ENCODE measurements around the gene HLA-DMB. TPM values are rescaled to one million over a fixed set of nuclear protein-coding genes. Genes with fewer than 3 reads are reported as not detected.
"Not testable (repeated sequence)": the region's sequence is repeated elsewhere in the genome, so short reads cannot be mapped to it uniquely, and the experiment has no call there.

Gene HLA-DMB
- total RNA-seq, 8 experiments from 2014 or later, result 0.14 to 1.1 (median 0.34) TPM

DNA sequence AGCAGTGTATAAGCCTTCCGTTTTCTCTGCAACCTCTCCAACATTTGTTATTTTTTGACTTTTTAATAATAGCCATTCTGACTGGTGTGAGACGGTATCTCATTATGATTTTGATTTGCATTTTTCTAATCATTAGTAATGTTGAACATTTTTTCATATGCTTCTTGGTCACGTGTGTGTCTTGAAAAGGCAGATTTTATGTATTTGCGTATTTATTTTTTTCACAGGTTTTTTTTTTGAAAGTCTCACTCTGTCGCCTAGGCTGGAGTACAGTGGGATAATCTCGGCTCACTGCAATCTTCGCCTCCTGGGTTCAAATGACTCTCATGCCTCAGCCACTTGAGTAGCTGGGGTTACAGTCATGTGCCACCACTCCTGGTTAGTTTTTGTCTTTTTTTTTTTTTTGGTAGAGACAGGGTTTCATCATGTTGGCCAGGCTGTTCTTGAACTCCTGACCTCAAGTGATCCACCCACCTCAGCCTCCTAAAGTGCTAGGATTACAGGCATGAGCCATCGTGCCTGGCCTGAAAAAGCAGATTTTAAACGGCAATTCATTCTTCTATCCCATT lies 1.8 kb upstream of the HLA-DMB start:
- in situ Hi-C loops (cut with MboI; ENCODE audit: low pct_unique_long_range_greater_than_20kb in 2 of 9, low sequenced_read_pairs in 9 of 9, unreplicated experiment in 9 of 9), result loop anchor here in 1 of 9 experiments (10.0 kb wide), 1 partner anchor 58 kb away; no protein-coding TSS in a partner anchor
- 58 to 91% (median 80%) methylated on average over 5 to 9 of the region's 9 CpGs for WGBS, 10 experiments
- not testable (repeated sequence) for H3K4me1 ChIP-seq (replicated peaks in 1 of 2); ATAC-seq (replicated peaks in 6 of 8); H3K4me3 ChIP-seq; H3K27ac ChIP-seq

DNA sequence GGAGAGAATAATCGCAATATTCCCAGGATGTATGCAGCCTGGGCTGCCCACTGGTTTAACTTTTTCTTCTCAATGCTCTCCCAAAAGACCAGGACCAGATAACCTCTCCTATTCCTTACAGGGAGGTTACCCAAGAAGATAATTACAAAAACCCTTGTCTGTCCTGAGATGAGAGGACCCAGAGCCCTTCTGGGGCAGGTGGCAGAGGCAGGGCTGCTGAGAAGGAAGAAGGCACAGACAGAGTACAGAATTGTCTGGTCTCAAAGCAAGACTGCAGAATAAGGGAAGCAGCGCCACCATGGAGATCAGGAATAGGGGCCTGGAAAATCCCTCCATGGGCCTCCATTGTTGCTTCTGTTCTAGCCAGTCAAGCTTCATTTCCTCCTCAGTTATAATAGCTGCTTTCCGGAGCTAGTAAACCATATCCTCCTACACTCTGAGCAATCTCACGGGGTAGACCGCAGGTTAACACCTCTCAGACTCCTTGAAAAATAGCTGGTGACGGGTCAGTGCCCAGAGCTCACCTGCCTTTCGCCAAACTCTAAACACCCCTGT lies 463 bp upstream of the HLA-DMB start:
- ATAC-seq (replicated peaks in 6 of 8), result peak in 5 of 8 experiments; percentile 3 to 11 (median 10)
- H3K27ac ChIP-seq, result no peak overlapping the region
- 30 to 100% (median 76%) methylated on average over 1 to 7 of the region's 7 CpGs for WGBS, 10 experiments
- in situ Hi-C loops (cut with MboI; ENCODE audit: low pct_unique_long_range_greater_than_20kb in 2 of 9, low sequenced_read_pairs in 9 of 9, unreplicated experiment in 9 of 9), result loop anchor here in 1 of 9 experiments (10.0 kb wide), 1 partner anchor 56 kb away; no protein-coding TSS in a partner anchor
- no peak overlapping the region for H3K4me3 ChIP-seq
- no peaks in the 10 kb centered on the region for H3K4me1 ChIP-seq (replicated peaks in 1 of 2)

DNA sequence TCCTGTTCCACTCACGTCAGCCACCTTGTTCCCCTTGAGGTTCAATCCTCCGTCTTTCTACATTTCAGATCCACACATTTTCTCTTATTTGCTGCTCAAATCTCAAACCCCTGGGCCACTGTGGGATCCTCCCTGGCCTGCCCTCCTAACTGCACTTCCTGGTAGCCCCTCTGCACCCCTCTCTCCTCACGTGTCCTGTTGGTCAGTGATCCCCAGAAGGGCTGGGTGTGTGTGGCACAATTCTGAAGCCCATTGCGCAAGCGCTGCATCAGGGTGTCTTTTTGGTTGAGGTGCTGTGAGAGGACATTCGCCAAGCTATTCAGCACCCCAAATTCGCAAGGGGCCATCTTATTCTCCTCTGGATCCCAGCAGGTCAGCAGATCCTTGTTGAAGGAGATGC lies 2.3 kb downstream of the HLA-DMB start:
- ATAC-seq (replicated peaks in 6 of 8), result no peak
- H3K27ac ChIP-seq, result no peak overlapping the region

DNA sequence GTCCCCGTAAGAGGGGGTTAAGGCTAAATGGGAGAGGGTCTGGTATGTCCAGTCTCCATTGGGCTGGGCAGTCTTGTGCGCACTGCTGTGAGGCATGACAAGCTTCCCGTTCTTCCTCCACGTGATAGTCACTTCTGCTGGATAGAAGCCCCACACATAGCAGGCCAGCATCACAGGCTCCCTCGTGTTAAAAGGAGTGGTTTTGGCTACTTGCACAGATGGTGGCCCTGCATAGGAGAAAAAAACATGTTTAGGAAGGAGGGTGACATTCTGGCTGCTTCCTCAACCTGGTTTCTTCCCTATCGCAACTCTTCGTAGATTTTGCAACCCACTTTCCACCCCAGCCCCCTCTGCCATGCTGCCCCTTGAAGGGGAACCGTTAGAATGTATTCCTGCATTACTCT lies 3.6 kb downstream of the HLA-DMB start:
- H3K4me3 ChIP-seq, result no peak overlapping the region
- no peak for ATAC-seq (replicated peaks in 6 of 8)
- WGBS, 10 experiments, result 0 to 100% (median 74%) methylated on average over 1 to 7 of the region's 8 CpGs; no CpG with 5 or more reads in 2 of the 10 experiments
- no peaks in the 10 kb centered on the region for H3K4me1 ChIP-seq (replicated peaks in 1 of 2)
- no peak overlapping the region for H3K27ac ChIP-seq
- in situ Hi-C loops (cut with MboI; ENCODE audit: low pct_unique_long_range_greater_than_20kb in 2 of 9, low sequenced_read_pairs in 9 of 9, unreplicated experiment in 9 of 9), result no loop called here

More for the DNA sequence above, 2.3 kb downstream of the HLA-DMB start:
- Histone ChIP-seq H3K4me1 (replicated peaks in 1 of 2) (no peaks in the 10 kb centered on the region), H3K4me3 (no peak overlapping the region)
- in situ Hi-C loops (cut with MboI; ENCODE audit: low pct_unique_long_range_greater_than_20kb in 2 of 9, low sequenced_read_pairs in 9 of 9, unreplicated experiment in 9 of 9), result no loop called here
- 0 to 94% (median 72%) methylated on average over 1 to 4 of the region's 7 CpGs; no CpG with 5 or more reads in 3 of the 10 experiments for WGBS, 10 experiments

DNA sequence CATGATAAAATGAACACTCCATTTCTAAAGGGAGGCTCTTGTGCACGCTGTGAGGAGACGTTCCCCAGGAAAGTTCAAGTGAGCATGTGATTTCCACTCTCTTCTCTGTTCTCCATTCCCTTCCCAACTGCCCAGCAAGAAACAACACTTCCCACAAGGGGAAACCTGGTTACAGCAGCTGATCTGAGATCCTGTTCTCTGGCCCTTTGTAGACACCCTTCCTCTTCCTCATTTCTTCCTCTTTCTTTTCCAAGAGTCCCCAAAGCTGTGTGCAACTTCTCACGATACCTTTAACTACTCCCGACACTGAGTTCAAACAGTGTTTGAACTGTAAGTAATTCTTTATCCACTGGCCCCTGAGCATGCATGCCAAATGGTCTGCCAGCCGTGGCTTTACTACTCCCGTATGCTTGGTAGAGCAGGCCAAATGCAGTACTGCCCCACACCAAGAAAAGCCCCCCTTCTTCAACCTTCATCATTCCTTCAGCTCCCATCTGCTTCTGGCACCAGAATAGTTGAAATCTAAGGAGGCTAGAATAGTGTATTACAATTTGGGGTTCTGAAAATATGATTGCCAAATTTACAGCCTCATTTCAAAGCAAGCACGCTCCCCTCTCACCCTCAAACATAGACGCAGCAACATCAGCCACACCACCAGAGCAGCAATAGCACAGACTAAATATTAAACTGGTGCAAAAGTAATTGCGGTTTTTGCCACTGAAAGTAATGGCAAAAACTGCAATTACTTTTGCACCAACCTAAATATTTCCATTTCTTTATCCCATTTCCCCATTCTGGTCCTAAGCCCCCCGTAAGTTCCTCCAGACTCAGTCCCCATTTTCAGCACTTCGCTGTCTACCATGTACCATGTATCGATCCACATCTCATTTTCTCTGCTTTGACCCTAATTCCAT lies 4.3 kb downstream of the HLA-DMB start:
- no peak overlapping the region for H3K4me3 ChIP-seq
- 7 to 87% (median 74%) methylated on average over 2 to 10 of the region's 12 CpGs for WGBS, 10 experiments
- no peak overlapping the region for H3K27ac ChIP-seq
- in situ Hi-C loops (cut with MboI; ENCODE audit: low pct_unique_long_range_greater_than_20kb in 2 of 9, low sequenced_read_pairs in 9 of 9, unreplicated experiment in 9 of 9), result no loop called here
- no peak for ATAC-seq (replicated peaks in 6 of 8)
- H3K4me1 ChIP-seq (replicated peaks in 1 of 2), result no peaks in the 10 kb centered on the region

DNA sequence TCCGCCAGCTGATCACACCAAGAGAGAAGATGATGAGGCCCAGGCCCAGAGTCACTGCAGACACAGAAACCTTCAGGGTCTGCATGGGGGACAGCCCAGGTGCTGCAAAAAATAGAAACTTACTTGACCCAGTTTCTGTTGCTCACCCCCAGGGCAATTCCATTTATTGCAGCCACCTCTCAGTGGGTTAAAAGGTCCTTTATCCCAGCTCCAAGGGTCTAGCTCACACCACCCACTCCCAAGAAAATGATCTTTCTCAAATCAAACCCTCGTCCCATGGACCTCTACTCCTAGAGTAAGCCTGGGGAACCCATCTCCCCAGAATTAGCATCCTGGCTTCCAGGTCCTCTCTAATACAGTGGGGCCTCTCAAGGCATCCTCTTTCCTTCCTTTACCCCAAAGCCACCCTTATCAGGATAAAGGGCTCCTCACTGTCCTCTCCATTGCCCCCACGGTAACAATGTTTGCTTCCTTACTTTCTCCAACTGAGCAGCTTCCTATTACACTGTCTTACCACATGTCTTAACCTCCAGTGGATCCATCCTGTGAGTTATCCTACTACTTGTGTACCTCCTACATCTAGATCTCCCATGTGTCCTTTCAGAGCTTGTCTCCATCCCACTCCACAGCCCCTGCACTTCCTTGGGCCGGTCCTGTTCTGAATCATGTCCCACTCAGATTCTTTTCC lies 5.1 kb downstream of the HLA-DMB start:
- no peak overlapping the region for H3K27ac ChIP-seq
- no peak for ATAC-seq (replicated peaks in 6 of 8)
- H3K4me1 ChIP-seq (replicated peaks in 1 of 2), result no peaks in the 10 kb centered on the region
- H3K4me3 ChIP-seq, result no peak overlapping the region
- 40 to 83% (median 58%) methylated on average over 1 to 3 of the region's 4 CpGs; no CpG with 5 or more reads in 1 of the 10 experiments for WGBS, 10 experiments
- in situ Hi-C loops (cut with MboI; ENCODE audit: low pct_unique_long_range_greater_than_20kb in 2 of 9, low sequenced_read_pairs in 9 of 9, unreplicated experiment in 9 of 9), result no loop called here

DNA sequence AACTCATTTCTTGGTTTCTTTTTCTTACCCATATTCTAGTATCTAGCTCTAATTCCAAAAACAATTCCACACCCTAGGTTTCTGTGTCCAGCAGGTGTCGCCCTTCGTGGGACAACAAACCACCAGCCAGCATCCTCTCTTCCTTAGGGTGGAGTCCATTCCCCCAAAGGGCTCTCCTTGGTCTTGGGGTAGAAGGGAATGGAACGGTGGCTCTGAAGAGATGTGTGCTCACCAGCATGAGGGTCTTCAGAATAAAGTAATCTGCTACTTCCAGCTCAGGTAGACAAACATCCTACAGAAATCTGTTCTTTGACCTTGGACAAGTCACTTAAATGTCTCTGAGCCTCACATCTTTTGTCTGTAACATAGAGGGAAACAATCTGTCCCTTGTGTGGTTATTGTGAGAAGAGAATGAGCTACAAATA lies 7.2 kb downstream of the HLA-DMB start:
- WGBS, 10 experiments, result 0 to 13% (median 0%) methylated on average over 1 to 3 of the region's 3 CpGs; no CpG with 5 or more reads in 4 of the 10 experiments
- H3K4me1 ChIP-seq (replicated peaks in 1 of 2), result no peaks in the 10 kb centered on the region
- in situ Hi-C loops (cut with MboI; ENCODE audit: low pct_unique_long_range_greater_than_20kb in 2 of 9, low sequenced_read_pairs in 9 of 9, unreplicated experiment in 9 of 9), result no loop called here
- no peak overlapping the region for H3K27ac ChIP-seq
- ATAC-seq (replicated peaks in 6 of 8), result peak in 4 of 8 experiments; percentile 24 to 88 (median 81)
- H3K4me3 ChIP-seq, result no peak overlapping the region

DNA sequence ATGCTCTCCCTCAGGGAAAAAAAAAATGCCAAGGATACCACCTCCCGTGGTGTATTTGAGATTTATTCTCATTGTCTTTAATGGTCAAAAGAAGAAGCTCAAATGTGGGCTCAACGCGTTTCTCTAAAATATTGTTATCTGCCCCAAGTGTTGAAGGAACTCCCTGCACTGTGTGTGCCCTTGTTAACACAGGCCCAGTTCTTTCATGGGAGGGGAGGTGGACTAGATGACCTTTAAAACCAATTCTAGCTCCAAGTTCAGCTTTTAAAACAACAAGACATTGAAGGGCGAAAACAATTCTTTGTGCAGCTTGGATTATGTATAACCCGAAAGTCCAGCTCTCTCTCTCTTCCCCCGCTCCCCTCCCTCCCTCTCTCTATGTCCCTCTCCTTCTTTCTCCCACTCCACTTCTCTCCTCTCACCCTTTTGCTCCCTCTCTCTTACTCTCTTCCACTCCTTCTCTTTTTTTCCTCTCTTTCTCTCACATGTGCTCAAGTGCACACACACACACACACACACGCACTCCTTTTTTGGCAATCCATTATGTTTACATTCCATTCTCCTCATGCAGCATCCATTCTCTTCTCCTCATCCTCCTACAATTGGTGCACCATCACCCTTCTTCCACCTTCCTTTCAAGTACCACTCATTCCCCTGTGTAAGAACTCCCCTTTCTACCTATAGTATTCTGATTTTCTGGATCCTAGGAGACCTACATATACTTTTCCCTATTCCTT lies 8.5 kb downstream of the HLA-DMB start:
- no peak for ATAC-seq (replicated peaks in 6 of 8)

DNA sequence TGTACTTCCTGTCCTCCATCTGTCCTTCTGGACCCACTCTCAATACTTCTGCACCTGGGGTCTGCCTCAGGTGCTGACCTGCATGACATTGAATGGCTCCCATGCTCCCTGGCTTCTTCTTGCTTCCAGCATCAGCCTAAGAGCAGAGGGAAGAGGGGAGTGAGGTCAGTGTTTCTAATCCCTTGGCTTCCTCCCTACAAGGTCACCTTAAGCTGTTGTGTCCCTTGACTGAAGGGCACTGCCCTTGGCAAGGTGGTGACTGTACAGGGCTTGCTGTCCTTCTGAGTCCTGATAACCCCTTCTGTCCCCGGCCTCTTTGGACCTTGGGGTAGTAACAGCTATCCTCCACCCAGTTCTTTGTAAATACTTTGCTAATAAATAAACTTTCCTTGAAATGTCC lies 9.6 kb downstream of the HLA-DMB start:
- Histone ChIP-seq H3K4me3 (no peak overlapping the region), H3K4me1 (replicated peaks in 1 of 2) (no peaks in the 10 kb centered on the region), H3K27ac (no peak overlapping the region)
- in situ Hi-C loops (cut with MboI; ENCODE audit: low pct_unique_long_range_greater_than_20kb in 2 of 9, low sequenced_read_pairs in 9 of 9, unreplicated experiment in 9 of 9), result no loop called here
- WGBS, 10 experiments, result 0 to 100% (median 29%) methylated on average over 1 of the region's 1 CpG; no CpG with 5 or more reads in 5 of the 10 experiments
- ATAC-seq (replicated peaks in 6 of 8), result no peak

More for the DNA sequence above, 8.5 kb downstream of the HLA-DMB start:
- Histone ChIP-seq H3K4me3 (no peak overlapping the region), H3K4me1 (replicated peaks in 1 of 2) (no peaks in the 10 kb centered on the region), H3K27ac (no peak overlapping the region)
- WGBS, 10 experiments, result 58 to 89% (median 68%) methylated on average over 5 to 7 of the region's 7 CpGs
- in situ Hi-C loops (cut with MboI; ENCODE audit: low pct_unique_long_range_greater_than_20kb in 2 of 9, low sequenced_read_pairs in 9 of 9, unreplicated experiment in 9 of 9), result no loop called here

DNA sequence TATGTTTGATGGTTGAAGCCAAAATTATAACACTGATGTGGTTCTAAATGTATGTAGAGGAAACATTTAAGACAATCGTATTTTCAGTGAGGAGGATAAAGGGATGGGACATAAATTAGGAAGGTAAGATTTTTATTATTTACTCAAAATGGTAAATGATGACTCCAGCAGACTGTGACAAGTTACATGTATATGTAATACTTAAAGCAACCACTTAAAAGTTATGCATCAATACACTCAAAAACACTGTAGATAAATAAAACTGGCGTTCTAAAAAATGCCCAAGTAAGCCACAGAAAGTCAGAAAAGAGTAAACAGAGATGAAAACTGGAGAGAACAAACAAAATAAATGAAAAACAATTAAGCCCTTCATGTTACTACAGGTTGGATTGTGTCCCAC lies 18.7 kb downstream of the HLA-DMB start:
- 0 to 90% (median 69%) methylated on average over 1 to 2 of the region's 2 CpGs for WGBS, 10 experiments
- in situ Hi-C loops (cut with MboI; ENCODE audit: low pct_unique_long_range_greater_than_20kb in 2 of 9, low sequenced_read_pairs in 9 of 9, unreplicated experiment in 9 of 9), result no loop called here
- ATAC-seq (replicated peaks in 6 of 8), result no peak
- Histone ChIP-seq H3K27ac (no peak overlapping the region), H3K4me1 (replicated peaks in 1 of 2) (no peaks in the 10 kb centered on the region), H3K4me3 (no peak overlapping the region)

DNA sequence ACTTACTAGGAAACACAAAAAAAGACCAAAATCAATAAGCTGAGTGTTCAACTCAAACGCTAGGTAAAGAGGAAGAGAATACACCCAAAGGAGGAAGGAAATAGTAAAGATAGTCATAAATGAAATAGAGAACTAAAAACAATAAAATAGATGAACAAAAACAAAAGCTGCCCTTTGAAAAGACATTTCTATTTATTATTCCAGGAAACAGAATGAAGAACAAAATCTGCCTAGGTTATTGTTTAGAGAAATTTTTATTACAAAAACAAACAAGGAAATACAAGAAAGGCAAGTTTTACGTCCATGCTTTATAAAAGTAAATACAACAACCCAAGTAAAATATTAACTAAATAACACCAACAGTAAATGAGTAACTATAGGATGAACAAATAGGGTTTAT lies 20.1 kb downstream of the HLA-DMB start:
- Histone ChIP-seq H3K4me1 (replicated peaks in 1 of 2) (no peaks in the 10 kb centered on the region), H3K4me3 (no peak overlapping the region), H3K27ac (no peak overlapping the region)
- no peak for ATAC-seq (replicated peaks in 6 of 8)
- 26 to 83% (median 43%) methylated on average over 2 of the region's 2 CpGs for WGBS, 10 experiments
- in situ Hi-C loops (cut with MboI; ENCODE audit: low pct_unique_long_range_greater_than_20kb in 2 of 9, low sequenced_read_pairs in 9 of 9, unreplicated experiment in 9 of 9), result no loop called here

DNA sequence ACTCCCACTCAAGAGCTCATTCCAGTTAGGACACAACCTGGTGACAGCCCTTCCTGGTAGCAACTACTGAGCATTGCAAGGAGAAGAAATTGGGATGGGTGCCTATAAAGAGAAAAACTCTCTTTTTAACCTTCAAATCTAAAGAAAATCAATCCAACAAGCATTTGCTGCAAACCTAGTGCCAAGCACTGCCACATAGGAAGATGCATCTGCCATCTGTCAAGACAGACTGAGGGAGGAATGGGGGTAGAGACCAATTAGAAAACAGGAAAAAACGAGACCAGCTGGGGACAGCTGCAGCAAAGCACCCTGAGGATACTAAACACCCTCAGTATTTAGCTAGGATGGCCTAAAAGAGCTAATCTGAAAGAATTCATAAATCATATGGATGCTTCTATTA lies 27.9 kb downstream of the HLA-DMB start:
- Histone ChIP-seq H3K4me1 (replicated peaks in 1 of 2) (no peaks in the 10 kb centered on the region), H3K4me3 (no peak overlapping the region), H3K27ac (no peak overlapping the region)
- 0 to 40% (median 17%) methylated on average over 1 of the region's 1 CpG; no CpG with 5 or more reads in 3 of the 10 experiments for WGBS, 10 experiments
- no peak for ATAC-seq (replicated peaks in 6 of 8)
- in situ Hi-C loops (cut with MboI; ENCODE audit: low pct_unique_long_range_greater_than_20kb in 2 of 9, low sequenced_read_pairs in 9 of 9, unreplicated experiment in 9 of 9), result no loop called here

Data from motor neuron (in vitro differentiated cells).